Prostate gland (tissue), 2 donors: ENCODE measurements around the gene COLGALT1. TPM values are rescaled to one million over a fixed set of nuclear protein-coding genes. Genes with fewer than 3 reads are reported as not detected.

Experiments used
- DNase-seq: peaks from one replicate; pipeline ENCODE4 v3.0.0-alpha.2; 2019; ENCODE audit warnings: low spot score
- H3K27ac ChIP-seq, 2 donors: fragments of 200-600 bp; sonication (generic); 2 replicates each; pipeline ENCODE4 v1.5.1; 2017 to 2019
- H3K27me3 ChIP-seq: fragments of 200-600 bp; sonication (generic); replicated peaks from 2 replicates; pipeline ENCODE4 v1.5.1; 2019; ENCODE audit not compliant: insufficient read depth
- H3K36me3 ChIP-seq, 2 donors: fragments of 200-600 bp; sonication (generic); 1 replicate in 1 of 2; 2 replicates in 1 of 2; pipeline versions ENCODE4 v1.5.1 to v1.8.1; 2017 to 2019
- H3K4me1 ChIP-seq: fragments of 200-600 bp; sonication (generic); replicated peaks from 2 replicates; pipeline ENCODE4 v1.5.1; 2019
- H3K4me3 ChIP-seq, 2 donors: fragments of 200-600 bp; sonication (generic); 2 replicates each; pipeline ENCODE4 v1.5.1; 2017 to 2019
- H3K9me3 ChIP-seq: fragments of 200-600 bp; sonication (generic); 2 replicates; pipeline ENCODE4 v1.5.1; 2017
- CTCF ChIP-seq, 4 experiments: fragments of 200-600 bp in 2 of 4; fragments of 450-650 bp in 2 of 4; sonication (generic) in 2 of 4; IDR thresholded peaks; 1 replicate in 3 of 4; 2 replicates in 1 of 4; pipeline ENCODE4 v1.5.1; 2016 to 2019; ENCODE audit warnings: antibody characterized with exemption in 4 of 4, mild to moderate bottlenecking in 2 of 4, moderate library complexity in 2 of 4
- POLR2A ChIP-seq: fragments of 450-650 bp; IDR thresholded peaks from one replicate; pipeline ENCODE4 v1.6.1; 2016; ENCODE audit warnings: antibody characterized with exemption, mild to moderate bottlenecking
- POLR2AphosphoS5 ChIP-seq: sonication (generic); formaldehyde crosslinking; IDR thresholded peaks from one replicate; pipeline ENCODE4 v1.6.1; 2017; ENCODE audit warnings: antibody characterized with exemption
- WGBS: methylation state at CpG from one replicate; pipeline ENCODE4 v1.1.5; 2018; 5-methylcytosine and 5-hydroxymethylcytosine counted together
- intact Hi-C: fragments of 100-400 bp; cut with DNase I; formaldehyde crosslinking; loops from one replicate; pipeline ENCODE4 v1.14.2; 2022
- total RNA-seq, 2 donors: library from RNA; depleted of rRNA; stranded (reverse); fragments of >200 nt; gene quantifications; one replicate each; pipeline ENCODE4 v1.1.0, GENCODE V29; 2016

The COLGALT1 gene
- total RNA-seq, 2 donors from 2014 or later, result 29.3 to 85.1 TPM

- intact Hi-C loops, result no loop called here
- H3K9me3 ChIP-seq, result no peaks in the 10 kb centered on the region
- H3K27me3 ChIP-seq, result no peaks in the 10 kb centered on the region
- H3K27ac ChIP-seq, result peak overlapping the region; percentile 67 to 77
- TF ChIP-seq CTCF (IDR thresholded peaks at IDR 0.05) (peak in 1 of 4 experiments; percentile 10), POLR2AphosphoS5 (no peak), POLR2A (no peak)
- H3K36me3 ChIP-seq, result peaks cover 0 to 8% of the 10 kb centered on the region in 2 donors
- no peaks in the 10 kb centered on the region for H3K4me1 ChIP-seq
- peak overlapping the region; percentile 92 to 95 for H3K4me3 ChIP-seq
- peak; percentile 18 for DNase-seq
- 12% methylated on average over 31 of the region's 46 CpGs for WGBS
These were observed 722 bp downstream of the COLGALT1 start for GRCh38 chr19:17555929-17556813.

- Histone ChIP-seq H3K27ac (no peak overlapping the region), H3K4me3 (no peak overlapping the region), H3K36me3 (peaks cover 0 to 8% of the 10 kb centered on the region in 2 donors), H3K27me3 (no peaks in the 10 kb centered on the region), H3K9me3 (no peaks in the 10 kb centered on the region), H3K4me1 (no peaks in the 10 kb centered on the region)
- TF ChIP-seq POLR2AphosphoS5, result no peak
- TF ChIP-seq POLR2A, result no peak
- no peak for TF ChIP-seq CTCF (IDR thresholded peaks at IDR 0.05)
- intact Hi-C loops, result no loop called here
- WGBS, result 85% methylated on average over 7 of the region's 7 CpGs
- DNase-seq, result no peak
These were observed 1.5 kb downstream of the COLGALT1 start for GRCh38 chr19:17556995-17557394.

GRCh38 chr19:17557466-17557865 is 2.0 kb downstream of the COLGALT1 start:
- no peak for TF ChIP-seq CTCF (IDR thresholded peaks at IDR 0.05)
- no peak for TF ChIP-seq POLR2A
- no peak for TF ChIP-seq POLR2AphosphoS5
- no peak overlapping the region for H3K27ac ChIP-seq
- peaks cover 0 to 8% of the 10 kb centered on the region in 2 donors for H3K36me3 ChIP-seq
- WGBS, result 90% methylated on average over 9 of the region's 9 CpGs
- H3K4me3 ChIP-seq, result no peak overlapping the region
- DNase-seq, result no peak
- H3K27me3 ChIP-seq, result no peaks in the 10 kb centered on the region
- no peaks in the 10 kb centered on the region for H3K4me1 ChIP-seq
- intact Hi-C loops, result no loop called here
- no peaks in the 10 kb centered on the region for H3K9me3 ChIP-seq

GRCh38 chr19:17560205-17560595 is 4.8 kb downstream of the COLGALT1 start:
- no peak overlapping the region for H3K27ac ChIP-seq

More at GRCh38 chr19:17560205-17560595, 4.8 kb downstream of the COLGALT1 start:
- H3K9me3 ChIP-seq, result no peaks in the 10 kb centered on the region
- intact Hi-C loops, result no loop called here
- TF ChIP-seq CTCF (IDR thresholded peaks at IDR 0.05), result no peak
- no peak for TF ChIP-seq POLR2A
- no peak for TF ChIP-seq POLR2AphosphoS5
- WGBS, result 83% methylated on average over 14 of the region's 14 CpGs
- no peak overlapping the region for H3K4me3 ChIP-seq
- peaks cover 0 to 8% of the 10 kb centered on the region in 2 donors for H3K36me3 ChIP-seq
- no peak for DNase-seq
- H3K27me3 ChIP-seq, result no peaks in the 10 kb centered on the region
- H3K4me1 ChIP-seq, result no peaks in the 10 kb centered on the region
